WTC11 (cell line): ENCODE measurements around the gene PLPP3.

Source experiments
- CTCF ChIP-seq: fragments of 200-600 bp; IDR thresholded peaks from 2 replicates; pipeline ENCODE4 v1.8.0; 2022; ENCODE audit warnings: antibody characterized with exemption
- ETV6 ChIP-seq: sonication (generic); formaldehyde crosslinking; IDR thresholded peaks from 2 replicates; pipeline ENCODE4 v1.8.1; 2022; ENCODE audit warnings: mild to moderate bottlenecking, missing genetic modification reagents
- MAX ChIP-seq: sonication (generic); formaldehyde crosslinking; IDR thresholded peaks from 2 replicates; pipeline ENCODE4 v1.8.0; 2022; ENCODE audit warnings: mild to moderate bottlenecking, missing genetic modification reagents
- SP1 ChIP-seq: sonication (generic); formaldehyde crosslinking; conservative IDR thresholded peaks from 2 replicates; pipeline ENCODE4 v1.8.1; 2022; ENCODE audit warnings: missing genetic modification reagents

- no peak for TF ChIP-seq CTCF
- no peak for TF ChIP-seq SP1 (CRISPR knock-in tag)
- no peak for TF ChIP-seq MAX
- no peak for TF ChIP-seq ETV6 (CRISPR knock-in tag)
Observed at GRCh38 chr1:56590520-56591011, 11.2 kb upstream of the PLPP3 start.
